GM12872 (cell line): ENCODE results near the gene TMEM117.

Experiments used
- TF ChIP-seq, protein P1 (sequence below): IDR thresholded peaks from 3 replicates; pipeline ENCODE4 v1.5.1; 2011; ENCODE audit warnings: low read depth, mild to moderate bottlenecking, low read length, moderate library complexity; ENCODE audit not compliant: insufficient read depth

TMEM117 gene

DNA sequence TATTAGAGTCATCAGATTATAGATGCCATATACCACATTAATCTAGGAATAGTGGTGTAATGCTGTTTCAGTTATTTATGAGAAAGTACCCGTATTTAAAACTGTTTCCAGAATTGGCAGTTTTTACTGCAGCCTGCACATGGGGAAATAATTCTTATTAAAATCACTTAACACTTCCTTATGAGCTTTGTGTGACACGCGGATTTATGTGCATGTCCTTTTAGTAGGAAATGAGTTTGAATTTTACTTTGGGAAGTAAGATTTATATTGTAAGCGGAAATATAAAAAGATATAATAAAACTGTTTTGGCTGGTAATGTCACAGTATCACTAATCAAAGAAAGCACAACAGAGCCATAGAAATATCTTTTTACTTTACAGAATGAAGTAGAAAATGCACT lies 132.9 kb downstream of the TMEM117 start:
- TF ChIP-seq, protein P1, sequence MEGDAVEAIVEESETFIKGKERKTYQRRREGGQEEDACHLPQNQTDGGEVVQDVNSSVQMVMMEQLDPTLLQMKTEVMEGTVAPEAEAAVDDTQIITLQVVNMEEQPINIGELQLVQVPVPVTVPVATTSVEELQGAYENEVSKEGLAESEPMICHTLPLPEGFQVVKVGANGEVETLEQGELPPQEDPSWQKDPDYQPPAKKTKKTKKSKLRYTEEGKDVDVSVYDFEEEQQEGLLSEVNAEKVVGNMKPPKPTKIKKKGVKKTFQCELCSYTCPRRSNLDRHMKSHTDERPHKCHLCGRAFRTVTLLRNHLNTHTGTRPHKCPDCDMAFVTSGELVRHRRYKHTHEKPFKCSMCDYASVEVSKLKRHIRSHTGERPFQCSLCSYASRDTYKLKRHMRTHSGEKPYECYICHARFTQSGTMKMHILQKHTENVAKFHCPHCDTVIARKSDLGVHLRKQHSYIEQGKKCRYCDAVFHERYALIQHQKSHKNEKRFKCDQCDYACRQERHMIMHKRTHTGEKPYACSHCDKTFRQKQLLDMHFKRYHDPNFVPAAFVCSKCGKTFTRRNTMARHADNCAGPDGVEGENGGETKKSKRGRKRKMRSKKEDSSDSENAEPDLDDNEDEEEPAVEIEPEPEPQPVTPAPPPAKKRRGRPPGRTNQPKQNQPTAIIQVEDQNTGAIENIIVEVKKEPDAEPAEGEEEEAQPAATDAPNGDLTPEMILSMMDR = no peak

DNA sequence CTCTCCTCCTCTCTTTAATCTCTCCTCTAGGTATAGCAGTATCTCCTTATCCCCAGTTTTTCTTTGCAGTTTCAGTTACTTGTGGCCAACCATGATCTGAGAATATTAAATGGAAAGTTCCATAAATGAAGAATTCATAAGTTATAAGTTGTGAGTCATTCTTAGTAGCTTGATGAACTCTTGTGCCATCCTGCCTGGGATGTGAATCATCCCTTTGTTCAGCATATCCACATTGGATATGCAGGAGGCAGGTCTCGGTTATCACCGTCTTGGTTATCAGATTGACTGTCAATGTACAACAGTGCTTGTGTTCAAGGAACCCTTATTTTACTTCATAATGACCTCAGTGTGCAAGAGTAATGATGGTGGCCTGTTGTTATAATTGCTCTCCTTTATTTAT lies 134.0 kb downstream of the TMEM117 start:
- TF ChIP-seq, protein P1 = no peak

DNA sequence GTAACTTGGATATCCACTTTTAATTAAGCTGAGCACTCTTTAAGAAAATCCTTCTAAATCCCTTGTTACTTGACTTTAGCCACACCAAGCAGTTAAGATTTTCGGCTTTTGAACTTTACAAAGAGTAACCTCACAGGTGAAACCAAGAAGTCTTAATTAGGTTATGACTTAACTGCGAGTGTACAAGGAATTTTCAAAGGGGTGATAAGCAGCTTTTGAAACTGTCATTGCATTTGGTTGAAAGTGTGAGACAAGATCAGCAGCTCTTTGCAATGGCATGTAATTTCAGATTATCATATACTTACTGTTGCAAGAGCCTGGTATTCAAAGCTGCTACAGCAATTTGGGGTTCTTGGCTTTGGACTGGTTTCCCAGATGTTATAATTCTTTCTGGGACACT lies 137.5 kb downstream of the TMEM117 start:
- TF ChIP-seq, protein P1 = no peak

DNA sequence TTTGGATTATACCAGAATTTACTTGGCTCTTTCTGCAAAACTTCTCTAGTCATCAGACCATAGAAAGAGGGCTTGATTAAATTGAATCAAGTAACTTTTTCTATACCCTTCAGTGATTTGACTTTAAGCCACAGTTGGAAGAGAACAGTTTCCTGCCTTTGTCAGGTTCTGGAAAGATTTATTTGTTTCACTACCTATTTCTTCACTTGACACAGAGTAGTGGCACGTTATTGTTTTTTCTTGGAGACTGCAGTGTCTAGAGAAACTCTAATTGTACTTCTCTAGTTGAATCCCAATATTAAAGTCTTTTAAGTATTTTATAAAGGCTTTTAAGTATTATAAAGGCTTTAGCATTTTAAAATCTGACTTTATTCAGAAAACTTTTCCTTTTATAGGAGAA lies 138.1 kb downstream of the TMEM117 start:
- TF ChIP-seq, protein P1 = no peak

DNA sequence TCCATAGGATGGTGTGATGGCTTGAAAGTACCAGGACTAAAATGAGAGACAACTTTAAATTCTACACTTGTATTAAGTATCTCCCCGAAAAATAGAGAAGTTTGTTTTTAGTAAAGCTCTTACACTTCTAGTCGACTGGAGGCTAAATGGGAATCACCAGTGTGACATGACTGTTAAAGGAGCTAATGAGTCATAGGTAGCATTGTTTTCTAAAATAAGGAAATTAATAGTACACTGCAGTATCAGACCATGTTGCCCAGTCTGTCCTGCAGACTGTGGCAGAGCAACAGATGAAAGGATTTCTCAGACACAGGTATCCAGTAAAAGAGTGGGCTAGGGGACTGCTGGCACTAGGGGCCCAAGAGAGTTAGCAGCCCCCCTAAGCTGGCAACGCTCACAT lies 140.1 kb downstream of the TMEM117 start:
- TF ChIP-seq, protein P1 = no peak

DNA sequence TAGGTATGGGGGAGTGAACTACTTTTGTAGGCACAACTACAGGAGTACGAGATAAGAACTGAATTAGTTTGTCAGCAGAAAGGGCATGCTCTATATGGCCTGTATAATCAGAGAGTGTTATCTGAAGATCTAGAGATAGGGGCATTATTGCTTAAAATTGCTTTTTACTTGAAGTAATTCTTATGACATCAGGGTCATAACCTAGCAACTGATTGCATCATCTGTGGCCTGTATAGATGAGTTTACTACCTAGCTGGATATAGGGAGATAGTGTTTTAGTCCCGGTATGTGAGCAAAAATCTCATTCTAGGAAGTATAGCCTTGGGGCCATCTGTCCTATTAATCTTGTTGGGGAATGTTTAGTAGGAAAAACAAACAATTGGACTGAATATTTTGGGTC lies 142.7 kb downstream of the TMEM117 start:
- TF ChIP-seq, protein P1 = no peak

DNA sequence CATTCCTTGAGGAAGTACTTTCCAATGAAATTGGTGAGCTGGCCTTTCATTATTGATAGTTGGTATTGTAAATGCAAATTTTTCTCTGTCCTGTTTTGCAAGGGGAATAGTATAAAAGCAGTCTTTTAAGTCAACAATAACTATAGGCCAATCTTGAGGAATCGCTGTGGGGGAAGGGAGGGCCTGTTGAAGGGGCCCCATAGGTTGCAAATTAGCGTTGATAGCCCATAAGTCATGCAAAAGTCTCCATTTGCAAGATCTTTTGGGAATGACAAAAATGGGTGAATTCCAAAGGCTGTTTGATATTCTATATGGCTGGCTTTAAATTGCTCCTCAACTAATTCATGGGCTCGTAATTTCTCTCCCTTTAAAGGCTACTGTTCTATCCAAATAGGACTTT lies 143.6 kb downstream of the TMEM117 start:
- TF ChIP-seq, protein P1 = no peak
